Measurements from ENCODE around the gene MVB12B.

MVB12B gene

GRCh38 chr9:126301196-126301595, 25.4 kb upstream of the MVB12B start:
- Mint-ChIP-seq H3K4me1 (peaks cover 26% of the 10 kb centered on the region), H3K9me3 (peaks cover 2% of the 10 kb centered on the region), H3K27ac (no peak overlapping the region), H3K36me3 (ENCODE audit: low read depth) (no peaks in the 10 kb centered on the region), H3K4me3 (no peak overlapping the region), H3K27me3 (ENCODE audit: low read depth) (peaks cover 20% of the 10 kb centered on the region)
- TF ChIP-seq, protein P1, sequence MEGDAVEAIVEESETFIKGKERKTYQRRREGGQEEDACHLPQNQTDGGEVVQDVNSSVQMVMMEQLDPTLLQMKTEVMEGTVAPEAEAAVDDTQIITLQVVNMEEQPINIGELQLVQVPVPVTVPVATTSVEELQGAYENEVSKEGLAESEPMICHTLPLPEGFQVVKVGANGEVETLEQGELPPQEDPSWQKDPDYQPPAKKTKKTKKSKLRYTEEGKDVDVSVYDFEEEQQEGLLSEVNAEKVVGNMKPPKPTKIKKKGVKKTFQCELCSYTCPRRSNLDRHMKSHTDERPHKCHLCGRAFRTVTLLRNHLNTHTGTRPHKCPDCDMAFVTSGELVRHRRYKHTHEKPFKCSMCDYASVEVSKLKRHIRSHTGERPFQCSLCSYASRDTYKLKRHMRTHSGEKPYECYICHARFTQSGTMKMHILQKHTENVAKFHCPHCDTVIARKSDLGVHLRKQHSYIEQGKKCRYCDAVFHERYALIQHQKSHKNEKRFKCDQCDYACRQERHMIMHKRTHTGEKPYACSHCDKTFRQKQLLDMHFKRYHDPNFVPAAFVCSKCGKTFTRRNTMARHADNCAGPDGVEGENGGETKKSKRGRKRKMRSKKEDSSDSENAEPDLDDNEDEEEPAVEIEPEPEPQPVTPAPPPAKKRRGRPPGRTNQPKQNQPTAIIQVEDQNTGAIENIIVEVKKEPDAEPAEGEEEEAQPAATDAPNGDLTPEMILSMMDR (IDR thresholded peaks at IDR 0.05; ENCODE audit: unreplicated experiment in 3 of 3): no peak

DNA sequence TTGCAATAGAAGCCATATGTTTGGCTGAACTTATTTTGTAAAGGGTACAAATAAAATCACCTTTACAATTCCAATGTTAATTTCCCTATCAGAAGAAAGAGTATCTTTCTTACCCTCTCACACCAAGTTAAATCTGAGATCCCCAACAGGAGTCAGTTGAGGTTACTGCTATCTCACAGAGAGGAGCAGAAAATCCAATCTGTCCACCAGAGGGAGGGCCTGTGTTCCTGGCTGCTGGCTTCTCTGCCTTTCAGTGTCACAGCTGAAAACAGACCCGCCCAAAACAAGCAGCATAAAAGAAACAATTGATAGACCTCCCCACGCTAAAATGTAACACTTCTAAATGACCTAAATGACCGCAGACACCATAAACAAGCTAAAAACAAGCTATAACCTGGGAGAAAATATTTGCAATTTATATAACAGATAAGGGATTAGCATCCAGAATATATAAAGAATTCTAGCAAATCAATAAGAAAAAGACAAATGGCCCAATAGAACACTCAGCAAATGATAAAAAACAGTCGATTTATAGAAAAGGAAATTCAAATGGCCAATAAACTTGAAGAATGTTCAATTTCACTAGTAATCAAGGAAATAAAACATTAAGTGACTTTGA, 24.5 kb upstream of the MVB12B start:
- H3K4me3 Mint-ChIP-seq: no peak overlapping the region
- TF ChIP-seq, protein P1 (IDR thresholded peaks at IDR 0.05; ENCODE audit: unreplicated experiment in 3 of 3): peak; percentile 59 to 61 (median 60)

DNA sequence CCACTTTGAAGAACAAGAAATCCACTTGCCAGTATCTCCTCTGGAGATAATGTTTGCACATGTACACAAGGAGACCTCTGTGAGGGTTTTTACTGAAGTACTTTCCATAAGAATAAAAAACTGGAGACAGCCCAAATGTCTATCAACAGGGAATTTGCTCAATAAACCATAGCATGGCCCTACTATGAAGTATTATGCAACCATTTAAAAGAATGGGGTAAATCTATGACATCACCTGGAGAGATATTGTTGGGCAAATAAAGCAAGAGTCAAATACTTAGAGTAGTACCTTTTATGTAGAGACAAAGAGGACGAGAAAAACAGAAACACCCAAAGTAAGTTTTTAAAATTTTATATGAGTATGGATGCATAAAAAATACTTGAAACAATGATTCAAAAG, 23.9 kb upstream of the MVB12B start:
- H3K9me3 Mint-ChIP-seq: peaks cover 2% of the 10 kb centered on the region
- H3K36me3 Mint-ChIP-seq (ENCODE audit: low read depth): no peaks in the 10 kb centered on the region
- H3K4me1 Mint-ChIP-seq: peaks cover 32% of the 10 kb centered on the region
- no peak overlapping the region for H3K4me3 Mint-ChIP-seq
- peaks cover 23% of the 10 kb centered on the region for H3K27me3 Mint-ChIP-seq (ENCODE audit: low read depth)
- TF ChIP-seq, protein P1 (IDR thresholded peaks at IDR 0.05; ENCODE audit: unreplicated experiment in 3 of 3): no peak
- no peak overlapping the region for H3K27ac Mint-ChIP-seq

More for the DNA sequence above, 24.5 kb upstream of the MVB12B start:
- H3K27ac Mint-ChIP-seq: no peak overlapping the region
- no peaks in the 10 kb centered on the region for H3K36me3 Mint-ChIP-seq (ENCODE audit: low read depth)
- H3K9me3 Mint-ChIP-seq: peaks cover 2% of the 10 kb centered on the region
- peaks cover 30% of the 10 kb centered on the region for H3K4me1 Mint-ChIP-seq
- peaks cover 20% of the 10 kb centered on the region for H3K27me3 Mint-ChIP-seq (ENCODE audit: low read depth)

DNA sequence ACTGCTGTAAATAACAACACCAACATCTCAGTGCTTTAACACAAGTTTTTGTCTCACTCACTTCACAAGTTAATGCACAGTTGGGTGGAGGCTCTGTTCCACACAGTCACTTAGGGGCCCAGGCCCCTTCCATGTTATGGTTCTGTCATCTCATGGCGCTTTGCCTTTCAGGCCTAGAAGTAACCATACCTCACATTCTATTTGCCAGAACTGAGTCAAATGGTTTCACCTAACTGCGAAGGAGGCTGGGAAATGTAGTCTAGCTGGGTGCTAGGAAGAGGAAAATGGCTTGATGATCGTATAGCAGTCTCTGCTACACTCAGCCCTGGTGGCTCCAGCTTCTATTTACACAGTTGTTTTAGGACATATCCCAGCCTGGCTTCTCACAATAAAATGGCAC, 23.1 kb upstream of the MVB12B start:
- peaks cover 2% of the 10 kb centered on the region for H3K9me3 Mint-ChIP-seq
- no peak overlapping the region for H3K27ac Mint-ChIP-seq
- peaks cover 17% of the 10 kb centered on the region for H3K27me3 Mint-ChIP-seq (ENCODE audit: low read depth)
- TF ChIP-seq, protein P1 (IDR thresholded peaks at IDR 0.05; ENCODE audit: unreplicated experiment in 3 of 3): no peak
- no peak overlapping the region for H3K4me3 Mint-ChIP-seq
- H3K4me1 Mint-ChIP-seq: peaks cover 27% of the 10 kb centered on the region
- H3K36me3 Mint-ChIP-seq (ENCODE audit: low read depth): no peaks in the 10 kb centered on the region

DNA sequence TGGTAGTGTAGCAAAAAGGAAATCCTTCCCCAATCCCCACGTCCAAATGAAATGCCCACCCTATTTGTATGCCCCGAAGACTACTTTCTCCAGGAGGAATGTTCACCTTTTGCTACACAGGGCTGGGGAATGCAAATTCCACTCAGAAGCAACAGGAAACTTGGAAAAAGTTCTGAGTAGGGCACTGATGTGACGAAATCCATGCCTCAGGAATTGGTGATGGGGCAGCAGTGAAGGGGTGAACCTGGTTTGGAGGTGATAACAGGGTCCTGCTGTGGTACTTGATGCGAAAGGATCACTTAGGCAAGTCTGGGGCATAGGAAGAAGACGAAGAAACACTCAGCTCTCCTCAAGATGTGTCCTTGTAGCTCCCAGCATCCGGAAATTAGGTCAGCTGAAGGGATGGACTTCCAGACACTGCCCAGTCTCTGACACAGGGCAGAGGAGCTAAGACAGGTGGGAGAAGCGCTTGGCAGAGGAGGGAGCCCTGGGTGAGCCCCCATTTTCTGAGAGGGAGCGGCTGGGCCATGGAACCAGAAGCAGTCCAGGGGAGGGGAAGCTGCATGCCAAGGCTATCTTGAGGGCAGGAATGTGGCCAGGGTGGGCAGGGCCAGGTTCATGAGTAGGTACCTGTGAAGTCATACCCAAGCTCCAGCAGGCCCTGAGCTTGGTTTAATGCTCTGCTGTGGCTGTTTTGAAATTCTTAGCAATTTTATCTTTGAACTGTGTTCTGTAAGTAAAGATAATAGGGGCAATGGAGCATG, 22.2 kb upstream of the MVB12B start:
- Mint-ChIP-seq H3K27ac (no peak overlapping the region), H3K4me3 (no peak overlapping the region), H3K4me1 (peaks cover 25% of the 10 kb centered on the region), H3K9me3 (peaks cover 2% of the 10 kb centered on the region), H3K27me3 (ENCODE audit: low read depth) (peaks cover 15% of the 10 kb centered on the region), H3K36me3 (ENCODE audit: low read depth) (no peaks in the 10 kb centered on the region)
- TF ChIP-seq, protein P1 (IDR thresholded peaks at IDR 0.05; ENCODE audit: unreplicated experiment in 3 of 3): no peak

DNA sequence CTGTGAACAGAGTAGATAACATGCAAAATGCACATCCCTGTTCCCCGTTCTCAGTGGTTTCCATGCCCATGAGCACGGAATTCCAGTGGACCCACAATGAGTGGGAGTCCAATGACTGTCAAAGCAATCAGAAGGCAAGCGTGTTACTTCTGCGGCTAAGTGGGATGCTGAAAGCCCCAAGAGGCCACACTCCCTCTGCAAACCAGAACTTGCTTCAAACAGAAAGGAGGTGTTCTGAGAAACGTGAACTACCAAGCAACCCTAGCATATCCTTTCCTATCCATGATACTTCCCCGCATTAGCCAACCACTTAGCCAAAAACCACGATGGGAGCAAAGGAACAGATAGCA, 21.7 kb upstream of the MVB12B start:
- no peak overlapping the region for H3K4me3 Mint-ChIP-seq
- H3K9me3 Mint-ChIP-seq: peaks cover 2% of the 10 kb centered on the region
- H3K27ac Mint-ChIP-seq: no peak overlapping the region
- TF ChIP-seq, protein P1 (IDR thresholded peaks at IDR 0.05; ENCODE audit: unreplicated experiment in 3 of 3): no peak
- H3K36me3 Mint-ChIP-seq (ENCODE audit: low read depth): no peaks in the 10 kb centered on the region
- peaks cover 28% of the 10 kb centered on the region for H3K4me1 Mint-ChIP-seq
- peaks cover 19% of the 10 kb centered on the region for H3K27me3 Mint-ChIP-seq (ENCODE audit: low read depth)

All from nephron (organoid).